ENCODE results near the gene AGAP1.

AGAP1 gene

GRCh38 chr2:235951493-235951892 lies 457.6 kb downstream of the AGAP1 start:
- DNase-seq (ENCODE audit: low spot score), result no peak
- Histone ChIP-seq H3K4me3 (no peak overlapping the region), H3K27ac (no peak overlapping the region)
- TF ChIP-seq CTCF (IDR thresholded peaks at IDR 0.05), result no peak

- no peak for DNase-seq (ENCODE audit: low spot score)
- Histone ChIP-seq H3K4me3 (no peak overlapping the region), H3K27ac (no peak overlapping the region)
- TF ChIP-seq CTCF (IDR thresholded peaks at IDR 0.05), result no peak
These were observed 458.1 kb downstream of the AGAP1 start for GRCh38 chr2:235951982-235952381.

- no peak for TF ChIP-seq CTCF (IDR thresholded peaks at IDR 0.05)
- DNase-seq (ENCODE audit: low spot score), result no peak
These were observed 458.9 kb downstream of the AGAP1 start for GRCh38 chr2:235952714-235953113.

GRCh38 chr2:235954281-235954680 lies 460.4 kb downstream of the AGAP1 start:
- Histone ChIP-seq H3K4me3 (no peak overlapping the region), H3K27ac (no peak overlapping the region)
- DNase-seq (ENCODE audit: low spot score), result no peak

More at GRCh38 chr2:235952714-235953113, 458.9 kb downstream of the AGAP1 start:
- H3K4me3 ChIP-seq, result no peak overlapping the region
- H3K27ac ChIP-seq, result no peak overlapping the region

GRCh38 chr2:235954888-235955480 lies 461.1 kb downstream of the AGAP1 start:
- no peak for DNase-seq (ENCODE audit: low spot score)
- no peak overlapping the region for H3K27ac ChIP-seq
- TF ChIP-seq CTCF (IDR thresholded peaks at IDR 0.05), result no peak
- no peak overlapping the region for H3K4me3 ChIP-seq

More at GRCh38 chr2:235954281-235954680, 460.4 kb downstream of the AGAP1 start:
- no peak for TF ChIP-seq CTCF (IDR thresholded peaks at IDR 0.05)

GRCh38 chr2:235955664-235956063 lies 461.8 kb downstream of the AGAP1 start:
- TF ChIP-seq CTCF (IDR thresholded peaks at IDR 0.05), result no peak
- DNase-seq (ENCODE audit: low spot score), result no peak
- Histone ChIP-seq H3K4me3 (no peak overlapping the region), H3K27ac (no peak overlapping the region)

GRCh38 chr2:235956281-235956970 lies 462.6 kb downstream of the AGAP1 start:
- H3K27ac ChIP-seq, result no peak overlapping the region
- H3K4me3 ChIP-seq, result no peak overlapping the region
- no peak for DNase-seq (ENCODE audit: low spot score)
- no peak for TF ChIP-seq CTCF (IDR thresholded peaks at IDR 0.05)
